Stomach (tissue), 9 donors: ENCODE measurements around the gene TAS2R42. TPM values are rescaled to one million over a fixed set of nuclear protein-coding genes. Genes with fewer than 3 reads are reported as not detected.

ENCODE experiments used
- DNase-seq, 2 donors: peaks; one replicate each; pipeline versions ENCODE4 v3.0.0 to v3.0.0-alpha.2; 2013 to 2019
- H3K27ac ChIP-seq, 5 donors: fragments of 200-600 bp in 4 of 5; sonication (generic) in 4 of 5; one replicate each; pipeline ENCODE4 v1.5.1; 2013 to 2019; ENCODE audit warnings: mild to moderate bottlenecking in 1 of 5, moderate library complexity in 1 of 5
- H3K27me3 ChIP-seq, 3 donors: fragments of 200-600 bp; sonication (generic); one replicate each; pipeline ENCODE4 v1.5.1; 2017 to 2019; ENCODE audit warnings: mixed run types in 1 of 3
- H3K36me3 ChIP-seq, 4 donors: fragments of 200-600 bp; sonication (generic); 1 replicate in 3 of 4; 2 replicates in 1 of 4; pipeline ENCODE4 v1.5.1; 2016 to 2019
- H3K4me1 ChIP-seq, 4 donors: fragments of 200-600 bp; sonication (generic); one replicate each; pipeline ENCODE4 v1.5.1; 2016 to 2019
- H3K4me3 ChIP-seq, 4 donors: fragments of 200-600 bp; sonication (generic) in 3 of 4; one replicate each; pipeline ENCODE4 v1.5.1; 2016 to 2019; ENCODE audit warnings: mild to moderate bottlenecking in 1 of 4
- H3K9me3 ChIP-seq, 4 donors: fragments of 200-600 bp; sonication (generic); one replicate each; pipeline ENCODE4 v1.5.1; 2016 to 2019
- CTCF ChIP-seq, 7 experiments: fragments of 450-650 bp in 4 of 7; fragments of 200-600 bp in 3 of 7; sonication (generic) in 3 of 7; IDR thresholded peaks; one replicate each; pipeline ENCODE4 v1.5.1; 2016 to 2019; ENCODE audit warnings: antibody characterized with exemption in 7 of 7, control low read depth in 2 of 7, mild to moderate bottlenecking in 1 of 7
- EP300 ChIP-seq: sonication (generic); formaldehyde crosslinking; IDR thresholded peaks from one replicate; pipeline ENCODE4 v1.6.1; 2017; ENCODE audit warnings: antibody characterized with exemption
- POLR2A ChIP-seq, 4 donors: fragments of 450-650 bp; IDR thresholded peaks; one replicate each; pipeline ENCODE4 v1.6.1; 2016; ENCODE audit warnings: antibody characterized with exemption in 4 of 4, control low read depth in 2 of 4, mild to moderate bottlenecking in 1 of 4, moderate library complexity in 1 of 4
- POLR2AphosphoS5 ChIP-seq, 3 donors: sonication (generic); formaldehyde crosslinking; IDR thresholded peaks; one replicate each; pipeline ENCODE4 v1.6.1; 2016; ENCODE audit warnings: antibody characterized with exemption in 3 of 3
- WGBS, 5 donors: extraction: QIAGEN DNeasy Blood & Tissue Kit in 3 of 5; methylation state at CpG; one replicate each; pipeline versions ENCODE4 v1.1.5 to v1.1.7; 2013 to 2018; 5-methylcytosine and 5-hydroxymethylcytosine counted together
- intact Hi-C: fragments of 100-400 bp; cut with DNase I; formaldehyde crosslinking; loops from one replicate; pipeline ENCODE4 v1.15.1; 2023; ENCODE audit warnings: low total_unique reads
- polyA plus RNA-seq, 3 donors: library from polyadenylated mRNA; stranded (reverse); fragments of 200-250 nt; gene quantifications; one replicate each; pipeline ENCODE4 v1.2.3, GENCODE V29; 2013
- total RNA-seq, 5 donors: library from RNA; depleted of rRNA; stranded (reverse); fragments of >200 nt; gene quantifications; one replicate each; pipeline versions ENCODE4 v1.1.0 to v1.2.3, GENCODE V29; 2014 to 2016
- donor health status: healthy with polysubstance abuse.
- donor health status: Bipolar disorder and iron deficiency.
- donor health status: healthy.

TAS2R42 gene
- total and polyA plus RNA-seq, 8 donors = not detected

- H3K27me3 ChIP-seq = no peaks in the 10 kb centered on the region
- H3K9me3 ChIP-seq = no peaks in the 10 kb centered on the region
- H3K4me3 ChIP-seq = no peak overlapping the region
- DNase-seq = no peak
- peaks cover 5 to 18% (median 14%) of the 10 kb centered on the region in 4 donors for H3K36me3 ChIP-seq
- no peak for TF ChIP-seq POLR2A (IDR thresholded peaks at IDR 0.05)
- no peak for TF ChIP-seq CTCF (IDR thresholded peaks at IDR 0.05)
- TF ChIP-seq POLR2AphosphoS5 (IDR thresholded peaks at IDR 0.05) = no peak
- no peak for TF ChIP-seq EP300
- peaks cover 0 to 22% (median 5%) of the 10 kb centered on the region in 4 donors for H3K4me1 ChIP-seq
- intact Hi-C loops = no loop called here
- 93 to 100% (median 98%) methylated on average over 1 of the region's 1 CpG for WGBS, 5 donors
- no peak overlapping the region for H3K27ac ChIP-seq
Measured at GRCh38 chr12:11162502-11162901, 24.2 kb downstream of the TAS2R42 start.

GRCh38 chr12:11158885-11159444 lies 27.8 kb downstream of the TAS2R42 start:
- intact Hi-C loops = no loop called here
- Histone ChIP-seq H3K27me3 (no peaks in the 10 kb centered on the region), H3K36me3 (peaks cover 0 to 10% (median 4%) of the 10 kb centered on the region in 4 donors), H3K4me3 (no peak overlapping the region), H3K9me3 (no peaks in the 10 kb centered on the region), H3K4me1 (peaks cover 0 to 10% (median 2%) of the 10 kb centered on the region in 4 donors), H3K27ac (no peak overlapping the region)
- DNase-seq = no peak
- WGBS, 5 donors = 15 to 35% (median 30%) methylated on average over 5 of the region's 5 CpGs
- no peak for TF ChIP-seq CTCF (IDR thresholded peaks at IDR 0.05)
- no peak for TF ChIP-seq POLR2AphosphoS5 (IDR thresholded peaks at IDR 0.05)
- TF ChIP-seq EP300 = no peak
- TF ChIP-seq POLR2A (IDR thresholded peaks at IDR 0.05) = no peak

- no peaks in the 10 kb centered on the region for H3K9me3 ChIP-seq
- H3K27me3 ChIP-seq = no peaks in the 10 kb centered on the region
- peaks cover 0 to 7% (median 2%) of the 10 kb centered on the region in 4 donors for H3K4me1 ChIP-seq
- intact Hi-C loops = no loop called here
- TF ChIP-seq EP300 = no peak
- no peak for TF ChIP-seq POLR2A (IDR thresholded peaks at IDR 0.05)
- no peak for TF ChIP-seq POLR2AphosphoS5 (IDR thresholded peaks at IDR 0.05)
- TF ChIP-seq CTCF (IDR thresholded peaks at IDR 0.05) = no peak
- no peak overlapping the region for H3K27ac ChIP-seq
- H3K36me3 ChIP-seq = no peaks in the 10 kb centered on the region
- H3K4me3 ChIP-seq = no peak overlapping the region
- WGBS, 5 donors = 95 to 98% (median 97%) methylated on average over 1 of the region's 1 CpG
- DNase-seq = no peak
Measured at GRCh38 chr12:11154400-11154925, 32.3 kb downstream of the TAS2R42 start.

GRCh38 chr12:11152725-11153124 lies 34.0 kb downstream of the TAS2R42 start:
- DNase-seq = no peak
- Histone ChIP-seq H3K27ac (no peak overlapping the region), H3K27me3 (no peaks in the 10 kb centered on the region), H3K36me3 (no peaks in the 10 kb centered on the region), H3K9me3 (no peaks in the 10 kb centered on the region), H3K4me3 (no peak overlapping the region), H3K4me1 (no peaks in the 10 kb centered on the region)
- intact Hi-C loops = no loop called here
- WGBS, 5 donors = 95 to 98% (median 97%) methylated on average over 2 of the region's 2 CpGs
- TF ChIP-seq EP300 = no peak
- no peak for TF ChIP-seq POLR2A (IDR thresholded peaks at IDR 0.05)
- no peak for TF ChIP-seq CTCF (IDR thresholded peaks at IDR 0.05)
- TF ChIP-seq POLR2AphosphoS5 (IDR thresholded peaks at IDR 0.05) = no peak
